K562 (cell line): ENCODE data around the gene SBK1. TPM values are rescaled to one million over a fixed set of nuclear protein-coding genes. Genes with fewer than 3 reads are reported as not detected.

Experiments
- ATAC-seq: fragments of 200-7000 bp; cut with Tn5 transposase; 3 replicates; pipeline ENCODE4 v1.9.1; 2020; ENCODE audit warnings: moderate library complexity
- BruUV-seq: library from RNA; stranded (reverse); fragments of 400-500 nt; replicated peaks from 2 replicates; lab custom pipeline; 2021; lab: Mats Ljungman, UMichigan
- CTCF ChIA-PET: fragments of 300-600 bp; formaldehyde crosslinking; extraction: SDS; loops from one replicate; lab custom pipeline; 2021; ENCODE audit warnings: low intra/inter-chr PET ratio; lab: Yijun Ruan, JAX
- POLR2A ChIA-PET: fragments of 300-600, 350-650 bp; sonication (Branson Sonifier 250); formaldehyde crosslinking; extraction: SDS; loops from one replicate; lab custom pipeline; 2021; ENCODE audit warnings: antibody characterized with exemption, inconsistent platforms; lab: Yijun Ruan, JAX
- DNase-seq, 4 experiments: peaks; one replicate each; pipeline versions ENCODE4 v3.0.0 to v3.0.0-alpha.2; 2011 to 2018; ENCODE audit warnings: low spot score in 3 of 4, mixed read lengths in 3 of 4; ENCODE audit errors: extremely low read depth in 1 of 4
- FAIRE-seq: peaks from 2 replicates; lab custom pipeline; 2011; peaks lifted over from hg19 to GRCh38; lab: Jason Lieb, UNC
- H2AFZ ChIP-seq: 2 replicates; pipeline ENCODE4 v1.6.0; 2011; ENCODE audit warnings: low read depth, low read length, control low read depth, inconsistent platforms
- H3K27ac ChIP-seq: fragments of 200-600 bp; 3 replicates; pipeline ENCODE4 v1.8.0; 2011; ENCODE audit warnings: low read depth, mild to moderate bottlenecking, control low read depth, inconsistent platforms, low read length, moderate library complexity, mixed read lengths; ENCODE audit errors: extremely low read depth
- H3K27me3 ChIP-seq, 2 experiments: fragments of 300-600 bp in 1 of 2; 2 replicates in 1 of 2; 3 replicates in 1 of 2; pipeline versions ENCODE4 v1.6.0 to v1.8.0; 2011; ENCODE audit warnings: inconsistent platforms in 2 of 2, low read length in 2 of 2, mild to moderate bottlenecking in 1 of 2, mixed read lengths in 1 of 2, moderate library complexity in 1 of 2; ENCODE audit not compliant: control insufficient read depth in 2 of 2, insufficient read depth in 2 of 2
- H3K36me3 ChIP-seq: fragments of 300-600 bp; 3 replicates; pipeline ENCODE4 v1.8.0; 2011; ENCODE audit warnings: mild to moderate bottlenecking, low read length, inconsistent platforms; ENCODE audit not compliant: control insufficient read depth, insufficient read depth
- H3K4me1 ChIP-seq, 2 experiments: fragments of 200-600 bp in 1 of 2; replicated peaks in 1 of 2; 2 replicates in 1 of 2; 3 replicates in 1 of 2; pipeline versions ENCODE4 v1.5.1 to v1.8.0; 2011; ENCODE audit warnings: inconsistent platforms in 2 of 2, low read length in 2 of 2, mild to moderate bottlenecking in 1 of 2, mixed read lengths in 1 of 2, moderate library complexity in 1 of 2; ENCODE audit not compliant: control insufficient read depth in 2 of 2, insufficient read depth in 2 of 2
- H3K4me2 ChIP-seq: 2 replicates; pipeline ENCODE4 v1.6.1; 2011; ENCODE audit warnings: low read length, control low read depth, inconsistent platforms, mixed read lengths; ENCODE audit not compliant: insufficient read depth
- H3K4me3 ChIP-seq: fragments of 200-600 bp; sonication (generic), shearing (Covaris generic); 2 replicates; pipeline ENCODE4 v1.5.1; 2016; ENCODE audit warnings: control low read depth, inconsistent platforms
- H3K79me2 ChIP-seq: fragments of 200-600 bp; 3 replicates; pipeline ENCODE4 v1.8.0; 2011; ENCODE audit warnings: low read length, inconsistent platforms; ENCODE audit not compliant: control insufficient read depth, insufficient read depth
- H3K9ac ChIP-seq, 2 experiments: 2 replicates each; pipeline versions ENCODE4 v1.6.0 to v1.6.1; 2011; ENCODE audit warnings: low read depth in 2 of 2, low read length in 2 of 2, control low read depth in 1 of 2, inconsistent platforms in 1 of 2, mild to moderate bottlenecking in 1 of 2, mixed read lengths in 1 of 2; ENCODE audit not compliant: insufficient read depth in 1 of 2
- H3K9me1 ChIP-seq: one replicate; pipeline ENCODE4 v1.6.0; 2011; ENCODE audit warnings: inconsistent platforms, mild to moderate bottlenecking, low read length, moderate library complexity; ENCODE audit not compliant: control insufficient read depth, insufficient read depth
- H3K9me3 ChIP-seq: replicated peaks from 2 replicates; pipeline ENCODE4 v1.5.1; 2011; ENCODE audit warnings: low read depth, low read length, inconsistent platforms; ENCODE audit not compliant: control insufficient read depth, insufficient read depth
- H4K20me1 ChIP-seq: replicated peaks from 2 replicates; pipeline ENCODE4 v1.6.1; 2011; ENCODE audit warnings: low read length, inconsistent platforms, mixed read lengths; ENCODE audit not compliant: control insufficient read depth, insufficient read depth
- BHLHE40 ChIP-seq: IDR thresholded peaks from 2 replicates; pipeline ENCODE4 v1.6.1; 2011; ENCODE audit warnings: low read length, improper control_type of control experiment
- FUS ChIP-seq: fragments of 200-400 bp; formaldehyde crosslinking; optimal IDR thresholded peaks from 2 replicates; pipeline ENCODE3; 2017; ENCODE audit warnings: low read depth, low read length
- MAFF ChIP-seq: IDR thresholded peaks from 2 replicates; pipeline ENCODE4 v1.6.1; 2012; ENCODE audit warnings: low read length, improper control_type of control experiment
- MAFK ChIP-seq: IDR thresholded peaks from 2 replicates; pipeline ENCODE4 v1.6.1; 2011; ENCODE audit warnings: low read length, improper control_type of control experiment
- NFXL1 ChIP-seq: fragments of 450-650 bp; formaldehyde crosslinking; IDR thresholded peaks from 2 replicates; pipeline ENCODE4 v1.4.0; 2021; ENCODE audit warnings: mild to moderate bottlenecking
- RFX7 ChIP-seq: fragments of 250-450 bp; sonication (Bioruptor Pico); IDR thresholded peaks from 2 replicates; pipeline ENCODE4 v1.5.1; 2021; ENCODE audit warnings: mild to moderate bottlenecking
- SMARCA5 ChIP-seq: fragments of 450-650 bp; IDR thresholded peaks from 2 replicates; pipeline ENCODE4 v1.6.1; 2016
- SNRNP70 ChIP-seq: fragments of 200-400 bp; formaldehyde crosslinking; optimal IDR thresholded peaks from 2 replicates; pipeline ENCODE3; 2017; ENCODE audit warnings: low read depth, low read length
- ZNF717 ChIP-seq: fragments of 250-450 bp; sonication (Bioruptor Pico); IDR thresholded peaks from 2 replicates; pipeline ENCODE4 v1.5.0; 2021
- WGBS: fragments of 100-300 bp; shearing (Covaris generic); methylation state at CpG from one replicate; pipeline ENCODE4 v1.1.6; 2016; ENCODE audit warnings: low coverage, mixed read lengths; ENCODE audit not compliant: insufficient coverage; ENCODE audit errors: missing lambda C conversion rate; 5-methylcytosine and 5-hydroxymethylcytosine counted together
- in situ Hi-C: fragments of 300-500 bp; cut with MboI; formaldehyde crosslinking; loops from 4 replicates; pipeline ENCODE4 v1.15.0; 2018; ENCODE audit warnings: inconsistent platforms, mixed read lengths
- intact Hi-C: fragments of 100-400 bp; cut with micrococcal nuclease; formaldehyde crosslinking; loops from 2 replicates; pipeline ENCODE4 v1.14.2; 2022
- polyA plus RNA-seq, 8 experiments: library from polyadenylated mRNA; depleted of rRNA in 4 of 8; stranded (reverse) in 5 of 8; unstranded in 3 of 8; fragments of >200 nt; fragmentation: Nextera tagmentation in 2 of 8; fragmentation: Illumina TruSeq in 1 of 8; extraction: Ambion mirVana in 2 of 8; extraction: Trizol in 1 of 8; gene quantifications; 2 replicates each; pipeline versions ENCODE4 v1.2.1 to v1.2.3, GENCODE V29; 2011 to 2014; ENCODE audit warnings: inconsistent platforms in 1 of 8, missing spikeins in 1 of 8
- total RNA-seq, 7 experiments: library from RNA; depleted of rRNA in 6 of 7; stranded (reverse); fragments of >200 nt in 6 of 7; fragmentation: Illumina TruSeq in 2 of 7; extraction: Trizol in 2 of 7; gene quantifications; 2 replicates each; pipeline versions ENCODE4 v1.2.1 to v1.2.3, GENCODE V29; 2011 to 2021; ENCODE audit warnings: low replicate concordance in 1 of 7
- TF ChIP-seq, protein P1 (sequence below), 3 experiments: IDR thresholded peaks in 2 of 3; conservative IDR thresholded peaks in 1 of 3; 2 replicates each; pipeline ENCODE4 v1.5.1; 2011 to 2012; ENCODE audit warnings: low read length in 3 of 3, mild to moderate bottlenecking in 3 of 3, control low read depth in 2 of 3, improper control_type of control experiment in 1 of 3, inconsistent platforms in 1 of 3, low read depth in 1 of 3, mixed read lengths in 1 of 3, moderate library complexity in 1 of 3; ENCODE audit not compliant: insufficient read depth in 2 of 3
- TF ChIP-seq, protein P2 (sequence below): fragments of 450-650 bp; IDR thresholded peaks from 2 replicates; pipeline ENCODE4 v1.7.0; 2016; ENCODE audit warnings: borderline replicate concordance
- TF ChIP-seq, protein P3 (sequence below): fragments of 450-650 bp; IDR thresholded peaks from 2 replicates; pipeline ENCODE4 v1.6.1; 2016; ENCODE audit warnings: missing biosample characterization, missing genetic modification characterization

SBK1 gene
- total and polyA plus RNA-seq, 9 of the 15 experiments (the other 6 are each of a cell fraction or from before 2014, with no cell fraction given) = 0.01 to 0.07 (median 0.03) TPM; not detected in 6

DNA sequence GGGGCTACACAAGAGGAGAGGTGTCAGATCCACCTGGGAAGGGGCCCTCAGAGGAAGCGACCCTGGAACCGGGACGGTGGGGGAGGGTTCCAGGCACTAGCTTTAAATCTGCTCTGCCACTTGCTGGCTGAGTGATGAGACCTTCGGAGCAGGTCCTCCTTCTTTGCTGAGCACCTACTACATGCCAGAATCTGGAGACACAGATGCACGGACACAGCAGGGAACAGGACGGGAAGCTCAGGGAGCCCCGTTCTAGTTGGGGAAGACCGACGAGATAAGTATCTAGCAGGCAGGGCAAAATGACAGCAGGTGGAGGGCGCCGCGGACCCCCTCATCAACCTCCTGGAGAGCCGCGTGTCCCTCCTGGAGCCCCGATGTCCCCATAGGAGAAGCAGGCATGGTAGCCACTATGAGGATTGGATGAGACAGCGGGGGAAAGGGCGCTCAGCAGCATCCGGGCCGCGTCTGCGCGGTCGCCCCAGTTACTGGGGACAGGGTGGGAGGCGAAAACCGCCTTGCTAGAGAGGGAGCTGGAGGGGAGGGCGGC lies 27.2 kb downstream of the SBK1 start:
- TF ChIP-seq, protein P1, sequence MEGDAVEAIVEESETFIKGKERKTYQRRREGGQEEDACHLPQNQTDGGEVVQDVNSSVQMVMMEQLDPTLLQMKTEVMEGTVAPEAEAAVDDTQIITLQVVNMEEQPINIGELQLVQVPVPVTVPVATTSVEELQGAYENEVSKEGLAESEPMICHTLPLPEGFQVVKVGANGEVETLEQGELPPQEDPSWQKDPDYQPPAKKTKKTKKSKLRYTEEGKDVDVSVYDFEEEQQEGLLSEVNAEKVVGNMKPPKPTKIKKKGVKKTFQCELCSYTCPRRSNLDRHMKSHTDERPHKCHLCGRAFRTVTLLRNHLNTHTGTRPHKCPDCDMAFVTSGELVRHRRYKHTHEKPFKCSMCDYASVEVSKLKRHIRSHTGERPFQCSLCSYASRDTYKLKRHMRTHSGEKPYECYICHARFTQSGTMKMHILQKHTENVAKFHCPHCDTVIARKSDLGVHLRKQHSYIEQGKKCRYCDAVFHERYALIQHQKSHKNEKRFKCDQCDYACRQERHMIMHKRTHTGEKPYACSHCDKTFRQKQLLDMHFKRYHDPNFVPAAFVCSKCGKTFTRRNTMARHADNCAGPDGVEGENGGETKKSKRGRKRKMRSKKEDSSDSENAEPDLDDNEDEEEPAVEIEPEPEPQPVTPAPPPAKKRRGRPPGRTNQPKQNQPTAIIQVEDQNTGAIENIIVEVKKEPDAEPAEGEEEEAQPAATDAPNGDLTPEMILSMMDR (IDR thresholded peaks at IDR 0.05 in 2 of 3, conservative IDR thresholded peaks at IDR 0.05 in 1 of 3; ENCODE audit: insufficient read depth in 2 of 3, low read depth in 1 of 3, low read length in 3 of 3) = no peak
- TF ChIP-seq NFXL1 (CRISPR knock-in tag) (no peak), FUS (no peak), RFX7 (no peak), SNRNP70 (no peak), SMARCA5 (no peak), MAFK (no peak), ZNF717 (no peak), MAFF (no peak), BHLHE40 (no peak)
- TF ChIP-seq, protein P2, sequence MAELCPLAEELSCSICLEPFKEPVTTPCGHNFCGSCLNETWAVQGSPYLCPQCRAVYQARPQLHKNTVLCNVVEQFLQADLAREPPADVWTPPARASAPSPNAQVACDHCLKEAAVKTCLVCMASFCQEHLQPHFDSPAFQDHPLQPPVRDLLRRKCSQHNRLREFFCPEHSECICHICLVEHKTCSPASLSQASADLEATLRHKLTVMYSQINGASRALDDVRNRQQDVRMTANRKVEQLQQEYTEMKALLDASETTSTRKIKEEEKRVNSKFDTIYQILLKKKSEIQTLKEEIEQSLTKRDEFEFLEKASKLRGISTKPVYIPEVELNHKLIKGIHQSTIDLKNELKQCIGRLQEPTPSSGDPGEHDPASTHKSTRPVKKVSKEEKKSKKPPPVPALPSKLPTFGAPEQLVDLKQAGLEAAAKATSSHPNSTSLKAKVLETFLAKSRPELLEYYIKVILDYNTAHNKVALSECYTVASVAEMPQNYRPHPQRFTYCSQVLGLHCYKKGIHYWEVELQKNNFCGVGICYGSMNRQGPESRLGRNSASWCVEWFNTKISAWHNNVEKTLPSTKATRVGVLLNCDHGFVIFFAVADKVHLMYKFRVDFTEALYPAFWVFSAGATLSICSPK = no peak
- TF ChIP-seq, protein P3, sequence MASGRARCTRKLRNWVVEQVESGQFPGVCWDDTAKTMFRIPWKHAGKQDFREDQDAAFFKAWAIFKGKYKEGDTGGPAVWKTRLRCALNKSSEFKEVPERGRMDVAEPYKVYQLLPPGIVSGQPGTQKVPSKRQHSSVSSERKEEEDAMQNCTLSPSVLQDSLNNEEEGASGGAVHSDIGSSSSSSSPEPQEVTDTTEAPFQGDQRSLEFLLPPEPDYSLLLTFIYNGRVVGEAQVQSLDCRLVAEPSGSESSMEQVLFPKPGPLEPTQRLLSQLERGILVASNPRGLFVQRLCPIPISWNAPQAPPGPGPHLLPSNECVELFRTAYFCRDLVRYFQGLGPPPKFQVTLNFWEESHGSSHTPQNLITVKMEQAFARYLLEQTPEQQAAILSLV (tag) = no peak
- TF ChIP-seq, all 486 proteins: peak for 0
- POLR2A ChIA-PET = interaction anchor here (0.7 to 1.2 kb wide), 3 partner anchors 15 to 616 kb away, joined by 3 to 4 read pairs (median 3); no protein-coding TSS in a partner anchor
- no peak overlapping the region for H2AFZ ChIP-seq
- FAIRE-seq (no peak), ATAC-seq (no peak), DNase-seq (no peak)
- no peaks in the 10 kb centered on the region for H3K79me2 ChIP-seq
- in situ Hi-C loops = no loop called here
- BruUV-seq = no TSS peak
- no peak overlapping the region for H3K4me2 ChIP-seq
- intact Hi-C loops = no loop called here
- CTCF ChIA-PET = no interaction called here
- peaks cover 7% of the 10 kb centered on the region for H4K20me1 ChIP-seq
- H3K4me1 ChIP-seq = peaks cover 0 to 35% of the 10 kb centered on the region in 2 experiments; a peak in 2 of 5 replicates
- H3K9me3 ChIP-seq = no peaks in the 10 kb centered on the region
- peaks cover 0 to 17% of the 10 kb centered on the region in 2 experiments; a peak in 2 of 5 replicates for H3K27me3 ChIP-seq
- H3K27ac ChIP-seq = no peak overlapping the region
- H3K9me1 ChIP-seq = no peaks in the 10 kb centered on the region
- no peaks in the 10 kb centered on the region for H3K36me3 ChIP-seq
- H3K4me3 ChIP-seq = no peak overlapping the region
- no peak overlapping the region for H3K9ac ChIP-seq
- 7% methylated on average over 25 of the region's 26 CpGs for WGBS
